Measurements from ENCODE around the gene RNF217. TPM values are rescaled to one million over a fixed set of nuclear protein-coding genes. Genes with fewer than 3 reads are reported as not detected.

The RNF217 gene
- total and polyA plus RNA-seq, 2 of the 8 experiments (the other 6 are each of a cell fraction or from before 2014, with no cell fraction given), result 2.0 to 8.9 TPM

GRCh38 chr6:125101128-125101527, 138.9 kb downstream of the RNF217 start:
- H3K14ac ChIP-seq (ENCODE audit: insufficient read length), result no peak overlapping the region
- H3K4me2 ChIP-seq (ENCODE audit: insufficient read depth in 1 of 2, low read depth in 2 of 2, low read length in 2 of 2), result no peak overlapping the region
- TF ChIP-seq BRCA1 (IDR thresholded peaks at IDR 0.05; ENCODE audit: low read depth, low read length) (no peak), TAF7 (optimal IDR thresholded peaks at IDR 0.05; ENCODE audit: borderline replicate concordance, low read depth, low read length) (no peak), BACH1 (IDR thresholded peaks at IDR 0.05; ENCODE audit: low read length) (no peak), RBBP5 (IDR thresholded peaks at IDR 0.05; ENCODE audit: borderline replicate concordance, low read depth, low read length) (no peak), KDM5A (IDR thresholded peaks at IDR 0.05; ENCODE audit: low read length) (no peak), TEAD4 (IDR thresholded peaks at IDR 0.05; ENCODE audit: low read depth, low read length) (no peak), SP4 (IDR thresholded peaks at IDR 0.05; ENCODE audit: low read length) (no peak), TAF1 (IDR thresholded peaks at IDR 0.05; ENCODE audit: low read depth, low read length) (no peak), ATF3 (IDR thresholded peaks at IDR 0.05; ENCODE audit: insufficient read depth, low read depth, low read length) (no peak), SRF (IDR thresholded peaks at IDR 0.05; ENCODE audit: low read depth, low read length) (no peak), CHD2 (IDR thresholded peaks at IDR 0.05; ENCODE audit: low read length) (no peak), CBX8 (IDR thresholded peaks at IDR 0.05; ENCODE audit: borderline replicate concordance, low read depth, low read length) (no peak)
- H3K9me3 ChIP-seq (ENCODE audit: insufficient read depth in 2 of 2, low read depth in 1 of 2, low read length in 1 of 2), result no peaks in the 10 kb centered on the region
- no peak overlapping the region for H2AK5ac ChIP-seq (ENCODE audit: low read depth, low read length)
- H2BK12ac ChIP-seq (ENCODE audit: low read depth, low read length), result no peak overlapping the region
- no peak overlapping the region for H3K4ac ChIP-seq (replicated peaks; ENCODE audit: insufficient read length, low read depth, low read length)
- H4K5ac ChIP-seq (ENCODE audit: insufficient read length, low read depth, low read length), result no peak overlapping the region
- H3K23ac ChIP-seq (ENCODE audit: insufficient read length), result no peak overlapping the region
- peaks cover 4% of the 10 kb centered on the region; the same call in 1 of the 2 replicates for H3K23me2 ChIP-seq (ENCODE audit: low read depth, low read length)
- no peaks in the 10 kb centered on the region for H3K36me3 ChIP-seq (ENCODE audit: control insufficient read depth in 2 of 4, insufficient read depth in 4 of 4, low read length in 3 of 4)
- H3K27me3 ChIP-seq (replicated peaks in 1 of 4; ENCODE audit: control insufficient read depth in 3 of 4, extremely low read depth in 1 of 4, insufficient read depth in 3 of 4, low read length in 3 of 4), result no peaks in the 10 kb centered on the region; a peak in 1 of 7 replicates
- H2AFZ ChIP-seq (ENCODE audit: low read length), result no peak overlapping the region
- no peak overlapping the region for H2BK20ac ChIP-seq (ENCODE audit: low read length)
- H3K9ac ChIP-seq (replicated peaks in 1 of 4; ENCODE audit: extremely low read depth in 1 of 4, low read depth in 3 of 4, low read length in 3 of 4), result no peak overlapping the region
- H4K91ac ChIP-seq (replicated peaks; ENCODE audit: insufficient read length, low read length), result no peak overlapping the region
- H3K79me2 ChIP-seq (ENCODE audit: control insufficient read depth in 1 of 2, insufficient read depth in 2 of 2, low read length in 2 of 2), result no peaks in the 10 kb centered on the region
- no peak overlapping the region for H2BK5ac ChIP-seq (ENCODE audit: low read depth, low read length)
- no peaks in the 10 kb centered on the region for H3K79me1 ChIP-seq (ENCODE audit: low read depth, low read length)
- H3K56ac ChIP-seq (replicated peaks; ENCODE audit: insufficient read length, low read depth, low read length), result no peak overlapping the region
- peaks cover 0 to 16% (median 8%) of the 10 kb centered on the region in 4 experiments; a peak in 4 of 7 replicates for H3K4me1 ChIP-seq (replicated peaks in 1 of 4; ENCODE audit: control insufficient read depth in 3 of 4, insufficient read depth in 4 of 4, low read length in 3 of 4)
- no peak overlapping the region for H3K18ac ChIP-seq (ENCODE audit: extremely low read depth, low read length)
- DNase-seq (ENCODE audit: low read depth in 1 of 2, low spot score in 2 of 2) (no peak), FAIRE-seq (no peak)
- H4K20me1 ChIP-seq (replicated peaks in 1 of 2; ENCODE audit: control insufficient read depth in 1 of 2, insufficient read depth in 2 of 2, low read length in 2 of 2), result no peaks in the 10 kb centered on the region
- H3K27ac ChIP-seq (ENCODE audit: low read depth, low read length), result no peak overlapping the region
- H2BK120ac ChIP-seq (replicated peaks; ENCODE audit: low read depth, low read length), result no peak overlapping the region
- H3K4me3 ChIP-seq (ENCODE audit: extremely low read depth in 1 of 4, insufficient read depth in 2 of 4, low read depth in 3 of 4, low read length in 4 of 4), result no peak overlapping the region
- ChIA-PET POLR2A (ENCODE audit: partially characterized antibody) (no interaction called here), CTCF (ENCODE audit: partially characterized antibody) (interaction anchor here (6.2 kb wide), 1 partner anchor 13 kb away, joined by 27 read pairs; no protein-coding TSS in a partner anchor)
- H2BK15ac ChIP-seq (ENCODE audit: low read length), result no peak overlapping the region
- 63% methylated on average over 1 of the region's 1 CpG; no CpG with 5 or more reads in 1 of the 2 experiments for WGBS, 2 experiments (ENCODE audit: extremely low coverage in 1 of 2, insufficient coverage in 1 of 2, insufficient read length in 1 of 2, insufficient replicate concordance in 2 of 2, low coverage in 1 of 2, low lambda C conversion rate in 2 of 2, missing lambda C conversion rate in 1 of 2)
- no peak overlapping the region for H4K8ac ChIP-seq (ENCODE audit: extremely low read depth, insufficient read depth, low read length)

Measured in H1 (cell line).